AG04449 (cell line): ENCODE measurements around the gene TMEM161A.
A peak's percentile ranks its signal among the peaks of the same experiment; 100 is the strongest.
"Not testable (repeated sequence)": the region's sequence is repeated elsewhere in the genome, so short reads cannot be mapped to it uniquely, and the experiment has no call there.

Source experiments
- CTCF ChIA-PET: fragments of 350-600 bp; formaldehyde crosslinking; extraction: SDS; loops from one replicate; lab custom pipeline; 2021; ENCODE audit warnings: antibody characterized with exemption; lab: Yijun Ruan, JAX
- POLR2A ChIA-PET: fragments of 400-600, 350-600 bp; formaldehyde crosslinking; extraction: SDS; loops from one replicate; lab custom pipeline; 2020; ENCODE audit warnings: antibody characterized with exemption, inconsistent platforms; lab: Yijun Ruan, JAX
- DNase-seq: peaks from one replicate; pipeline ENCODE4 v3.0.0-alpha.2; 2010; ENCODE audit warnings: low read depth, low spot score
- H3K4me3 ChIP-seq: 2 replicates; pipeline ENCODE4 v1.5.1; 2011; ENCODE audit warnings: low read depth, mild to moderate bottlenecking, control low read depth, low read length
- TF ChIP-seq, protein P1 (sequence below): IDR thresholded peaks from one replicate; pipeline ENCODE4 v1.5.1; 2011; ENCODE audit warnings: mild to moderate bottlenecking, moderate library complexity, low read length, control low read depth, inconsistent platforms; ENCODE audit not compliant: insufficient read depth; ENCODE audit errors: missing control alignments

Gene TMEM161A

DNA sequence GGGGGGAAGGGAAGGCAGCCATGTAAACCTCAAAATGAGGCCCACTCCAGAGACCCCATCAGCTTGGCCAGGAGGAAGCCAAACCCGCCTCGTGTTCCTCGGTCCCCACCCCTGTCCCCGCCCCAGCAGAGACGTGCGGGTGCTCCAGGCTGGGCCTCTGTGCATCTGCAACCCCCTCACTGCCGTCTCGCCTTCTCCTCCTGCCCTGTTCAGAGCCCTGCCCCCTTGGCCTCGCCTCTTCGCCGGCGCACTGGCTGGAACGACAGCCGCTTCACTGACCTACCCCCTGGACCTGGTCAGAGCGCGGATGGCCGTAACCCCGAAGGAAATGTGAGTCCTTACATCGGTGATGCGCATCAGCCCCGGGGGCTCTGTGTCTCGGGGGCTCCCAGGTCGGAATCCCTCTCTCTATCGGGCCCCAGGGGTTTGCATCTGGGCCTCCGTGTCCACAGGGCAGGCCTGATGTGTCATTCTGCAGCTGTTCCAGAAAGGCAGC is 32.2 kb downstream of the TMEM161A start:
- DNase-seq = no peak
- CTCF ChIA-PET = interaction anchor here (1.5 kb wide), 1 partner anchor 40 kb away, joined by 6 read pairs; no protein-coding TSS in a partner anchor
- peak overlapping the region; percentile 32 for H3K4me3 ChIP-seq
- TF ChIP-seq, protein P1, sequence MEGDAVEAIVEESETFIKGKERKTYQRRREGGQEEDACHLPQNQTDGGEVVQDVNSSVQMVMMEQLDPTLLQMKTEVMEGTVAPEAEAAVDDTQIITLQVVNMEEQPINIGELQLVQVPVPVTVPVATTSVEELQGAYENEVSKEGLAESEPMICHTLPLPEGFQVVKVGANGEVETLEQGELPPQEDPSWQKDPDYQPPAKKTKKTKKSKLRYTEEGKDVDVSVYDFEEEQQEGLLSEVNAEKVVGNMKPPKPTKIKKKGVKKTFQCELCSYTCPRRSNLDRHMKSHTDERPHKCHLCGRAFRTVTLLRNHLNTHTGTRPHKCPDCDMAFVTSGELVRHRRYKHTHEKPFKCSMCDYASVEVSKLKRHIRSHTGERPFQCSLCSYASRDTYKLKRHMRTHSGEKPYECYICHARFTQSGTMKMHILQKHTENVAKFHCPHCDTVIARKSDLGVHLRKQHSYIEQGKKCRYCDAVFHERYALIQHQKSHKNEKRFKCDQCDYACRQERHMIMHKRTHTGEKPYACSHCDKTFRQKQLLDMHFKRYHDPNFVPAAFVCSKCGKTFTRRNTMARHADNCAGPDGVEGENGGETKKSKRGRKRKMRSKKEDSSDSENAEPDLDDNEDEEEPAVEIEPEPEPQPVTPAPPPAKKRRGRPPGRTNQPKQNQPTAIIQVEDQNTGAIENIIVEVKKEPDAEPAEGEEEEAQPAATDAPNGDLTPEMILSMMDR = no peak
- POLR2A ChIA-PET = no interaction called here

DNA sequence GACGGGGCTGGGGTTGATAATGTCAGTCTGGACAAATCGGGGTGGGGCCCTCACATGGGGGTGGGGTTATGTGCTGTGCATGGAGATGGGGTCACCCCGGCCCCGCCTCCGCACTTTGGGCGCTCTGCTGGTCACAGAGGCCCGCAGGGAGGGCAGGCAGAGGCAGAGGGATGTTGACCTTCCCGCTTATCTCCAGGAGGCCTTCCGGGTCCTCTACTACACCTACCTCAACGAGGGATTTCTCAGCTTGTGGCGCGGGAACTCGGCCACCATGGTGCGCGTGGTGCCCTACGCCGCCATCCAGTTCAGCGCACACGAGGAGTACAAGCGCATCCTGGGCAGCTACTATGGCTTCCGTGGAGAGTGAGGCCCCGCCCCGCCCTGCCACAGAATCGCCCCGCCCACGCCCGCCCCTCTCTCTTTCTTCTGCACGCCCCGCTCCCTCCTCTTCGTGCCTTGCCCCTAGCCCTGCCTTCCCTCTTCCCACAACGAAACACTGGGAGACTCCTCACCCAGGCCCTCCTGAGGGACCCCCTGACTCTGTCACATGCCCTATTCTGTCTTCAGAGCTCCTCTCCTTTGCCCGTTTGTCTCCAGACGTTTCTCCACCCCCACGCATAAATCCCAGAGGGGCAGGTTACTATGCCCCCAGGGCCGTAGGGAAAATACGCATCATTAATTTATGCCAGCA is 32.8 kb downstream of the TMEM161A start:
- ChIA-PET POLR2A (no interaction called here), CTCF (interaction anchor here (1.0 to 1.5 kb wide), 2 partner anchors 14 to 41 kb away, joined by 3 to 6 read pairs; no protein-coding TSS in a partner anchor)
- no peak for DNase-seq
- H3K4me3 ChIP-seq = peak overlapping the region; percentile 51
- TF ChIP-seq, protein P1 = no peak

DNA sequence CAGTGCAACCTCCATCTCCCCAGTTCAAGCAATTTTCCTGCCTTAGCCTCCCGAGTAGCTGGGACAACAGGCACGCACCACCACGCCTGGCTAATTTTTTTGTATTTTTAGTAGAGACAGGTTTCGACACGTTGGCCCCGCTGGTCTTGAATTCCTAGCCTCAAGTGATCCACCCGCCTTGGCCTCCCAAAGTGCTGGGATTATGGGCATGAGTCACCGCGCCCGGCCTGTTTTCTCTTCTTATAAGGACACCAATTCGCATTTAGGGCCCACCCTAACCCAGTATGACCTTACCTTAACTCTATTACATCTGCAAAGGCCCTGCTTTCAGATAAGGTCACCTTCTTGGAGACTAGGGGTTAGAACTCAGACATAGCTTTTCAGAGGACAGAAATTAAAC is 35.1 kb downstream of the TMEM161A start:
- ChIA-PET POLR2A (no interaction called here), CTCF (interaction anchor here (1.5 kb wide), 1 partner anchor 12 kb away, joined by 3 read pairs; no protein-coding TSS in a partner anchor)
- no peak overlapping the region for H3K4me3 ChIP-seq
- TF ChIP-seq, protein P1 = no peak
- no peak for DNase-seq

DNA sequence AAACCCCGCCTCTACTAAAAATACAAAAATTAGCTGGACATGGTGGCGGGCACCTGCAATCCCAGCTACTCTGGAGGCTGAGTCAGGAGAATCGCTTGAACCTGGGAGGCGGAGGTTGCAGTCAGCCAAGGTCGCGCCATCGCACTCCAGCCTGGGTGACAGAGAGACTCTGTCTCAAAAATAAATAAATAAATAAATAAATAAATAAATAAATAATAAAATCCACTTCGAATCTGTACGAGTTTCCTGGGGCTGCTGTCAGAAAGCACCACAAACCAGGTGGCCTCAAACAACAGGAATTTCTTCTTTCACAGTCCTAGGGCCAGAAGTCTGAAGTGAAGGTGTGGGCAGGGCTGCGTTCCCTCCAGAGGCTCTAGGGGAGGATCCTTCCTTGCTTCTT is 35.7 kb downstream of the TMEM161A start:
- H3K4me3 ChIP-seq, POLR2A ChIA-PET: not testable (repeated sequence)

DNA sequence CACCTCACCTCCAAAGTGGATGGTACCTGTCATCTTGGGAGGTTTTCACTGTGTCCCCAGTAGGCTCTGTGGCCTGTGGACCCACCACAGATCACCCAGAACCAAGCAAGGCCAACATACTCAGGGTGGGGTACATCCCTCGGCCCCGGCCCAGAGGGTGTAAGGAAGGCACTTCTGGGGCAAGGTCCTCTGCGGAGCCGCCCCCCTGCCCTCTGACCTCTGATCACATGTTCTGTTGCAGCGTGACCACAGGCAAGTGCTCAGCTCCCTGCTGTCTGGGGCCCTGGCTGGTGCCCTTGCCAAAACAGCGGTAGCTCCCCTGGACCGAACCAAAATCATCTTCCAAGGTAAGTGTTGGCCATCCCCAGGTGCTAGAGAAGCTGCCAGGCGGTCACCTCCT is 36.7 kb downstream of the TMEM161A start:
- CTCF ChIA-PET = no interaction called here
- H3K4me3 ChIP-seq = no peak overlapping the region

More for the DNA sequence above, 35.7 kb downstream of the TMEM161A start:
- DNase-seq, CTCF ChIA-PET: not testable (repeated sequence)

DNA sequence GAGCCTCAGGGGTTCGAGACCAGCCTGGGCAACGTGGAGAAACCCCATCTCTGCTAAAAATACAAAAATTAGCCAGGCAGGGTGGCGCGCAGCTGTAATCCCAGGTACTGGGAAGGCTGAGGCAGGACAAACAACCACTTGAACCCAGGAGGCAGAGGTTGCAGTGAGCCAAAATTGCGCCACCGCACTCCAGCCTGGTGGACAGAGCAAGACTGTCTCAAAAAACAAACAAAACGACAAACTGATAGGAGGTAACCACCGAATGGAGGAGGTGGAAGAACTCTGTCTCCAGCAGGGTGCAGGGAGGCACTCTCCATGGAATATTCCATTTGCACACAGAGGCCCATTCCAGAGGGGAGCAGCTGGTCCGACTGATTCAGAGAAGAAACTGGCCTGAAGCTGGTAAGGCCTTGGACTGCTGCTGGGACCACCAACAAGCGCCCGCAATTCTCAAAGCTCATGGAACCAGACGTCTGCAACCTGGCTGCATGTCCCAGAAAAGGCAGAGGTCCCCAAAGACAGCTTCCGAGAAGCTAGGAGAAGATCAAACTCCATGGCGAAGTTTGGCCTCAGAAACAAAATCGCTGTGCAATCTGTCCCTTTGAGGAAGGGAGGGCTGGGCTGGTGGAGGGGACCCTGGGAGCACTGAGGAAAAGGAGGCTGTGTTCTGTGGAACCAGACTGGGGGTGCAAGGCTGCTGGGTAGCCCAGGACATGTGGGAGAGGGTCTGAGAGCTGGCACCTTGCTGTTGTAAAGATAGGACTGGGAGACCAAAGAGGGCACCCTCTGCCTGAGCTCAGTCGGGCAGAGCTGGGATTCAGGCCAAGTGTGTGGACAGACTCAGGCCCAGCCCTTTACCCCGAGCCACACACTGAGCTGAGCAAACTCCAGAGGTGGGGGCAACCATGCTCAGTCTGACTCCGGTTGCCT is 39.3 kb downstream of the TMEM161A start:
- ChIA-PET CTCF (no interaction called here), POLR2A (no interaction called here)
- TF ChIP-seq, protein P1 = no peak
- no peak overlapping the region for H3K4me3 ChIP-seq
- no peak for DNase-seq

More for the DNA sequence above, 36.7 kb downstream of the TMEM161A start:
- POLR2A ChIA-PET = no interaction called here
- DNase-seq = no peak
- TF ChIP-seq, protein P1 = no peak
